HL-60 (cell line): ENCODE data around the gene POMT2.

ENCODE experiments used
- DNase-seq, 2 experiments: peaks; one replicate each; pipeline ENCODE4 v3.0.0-alpha.2; 2010 to 2020; ENCODE audit warnings: low read depth in 1 of 2, low spot score in 1 of 2
- H3K27ac ChIP-seq: fragments of 250-450 bp; sonication (Bioruptor Pico); replicated peaks from 2 replicates; pipeline ENCODE4 v1.5.1; 2020; ENCODE audit warnings: mild to moderate bottlenecking, moderate library complexity
- H3K27me3 ChIP-seq: fragments of 250-450 bp; sonication (Bioruptor Pico); 2 replicates; pipeline ENCODE4 v1.5.1; 2021; ENCODE audit warnings: mild to moderate bottlenecking, moderate library complexity; ENCODE audit not compliant: insufficient read depth, poor library complexity, severe bottlenecking
- H3K4me3 ChIP-seq: replicated peaks from 2 replicates; pipeline ENCODE4 v1.5.1; 2011; ENCODE audit warnings: mild to moderate bottlenecking, control low read depth, low read length; ENCODE audit not compliant: insufficient read depth
- CTCF ChIP-seq: IDR thresholded peaks from one replicate; pipeline ENCODE4 v1.5.1; 2011; ENCODE audit warnings: low read length, control low read depth, inconsistent platforms; ENCODE audit not compliant: insufficient read depth
- GABPA ChIP-seq: IDR thresholded peaks from 2 replicates; pipeline ENCODE4 v1.6.1; 2012; ENCODE audit warnings: low read depth
- POLR2AphosphoS5 ChIP-seq: IDR thresholded peaks from 2 replicates; pipeline ENCODE4 v1.6.1; 2012; ENCODE audit warnings: low read depth
- SPI1 ChIP-seq: IDR thresholded peaks from 2 replicates; pipeline ENCODE4 v1.6.1; 2012; ENCODE audit warnings: low read depth, mild to moderate bottlenecking, borderline replicate concordance
- TF ChIP-seq, protein P1 (sequence below): IDR thresholded peaks from 2 replicates; pipeline ENCODE4 v1.6.1; 2012; ENCODE audit warnings: low read depth; ENCODE audit not compliant: insufficient replicate concordance

The POMT2 gene

DNA sequence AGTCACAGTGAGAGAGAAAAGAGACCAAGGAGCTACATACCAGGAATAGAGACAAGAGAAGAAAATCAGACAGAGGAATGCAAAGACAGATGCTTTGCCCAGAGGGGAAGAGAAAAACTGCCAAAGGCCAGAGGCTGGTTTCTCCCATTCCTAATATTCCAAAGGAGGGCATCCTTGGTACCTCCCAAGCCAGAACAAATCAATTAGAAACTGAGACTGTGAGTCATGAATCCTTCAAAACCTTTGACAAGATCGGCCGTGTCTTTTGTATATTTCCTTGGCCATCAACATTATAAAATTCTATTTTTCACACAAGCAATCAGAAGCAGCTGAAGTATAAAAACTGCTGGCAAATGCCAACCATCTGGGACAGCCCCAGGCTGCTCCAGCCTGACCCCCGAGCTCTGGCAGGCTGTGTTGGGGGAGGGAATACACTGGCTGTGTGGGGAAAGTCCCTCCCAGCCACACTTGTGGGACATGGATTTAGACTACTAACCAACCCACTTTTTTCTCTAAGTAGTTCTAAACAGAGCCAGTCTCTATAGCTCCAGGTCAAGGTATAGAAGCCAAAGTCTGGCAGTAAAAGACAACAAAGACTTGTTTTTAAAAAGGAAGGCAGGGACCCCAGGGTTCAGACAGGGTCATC lies 13.7 kb downstream of the POMT2 start:
- Histone ChIP-seq H3K4me3 (no peak overlapping the region), H3K27me3 (no peaks in the 10 kb centered on the region), H3K27ac (no peak overlapping the region)
- no peak for DNase-seq
- TF ChIP-seq, protein P1, sequence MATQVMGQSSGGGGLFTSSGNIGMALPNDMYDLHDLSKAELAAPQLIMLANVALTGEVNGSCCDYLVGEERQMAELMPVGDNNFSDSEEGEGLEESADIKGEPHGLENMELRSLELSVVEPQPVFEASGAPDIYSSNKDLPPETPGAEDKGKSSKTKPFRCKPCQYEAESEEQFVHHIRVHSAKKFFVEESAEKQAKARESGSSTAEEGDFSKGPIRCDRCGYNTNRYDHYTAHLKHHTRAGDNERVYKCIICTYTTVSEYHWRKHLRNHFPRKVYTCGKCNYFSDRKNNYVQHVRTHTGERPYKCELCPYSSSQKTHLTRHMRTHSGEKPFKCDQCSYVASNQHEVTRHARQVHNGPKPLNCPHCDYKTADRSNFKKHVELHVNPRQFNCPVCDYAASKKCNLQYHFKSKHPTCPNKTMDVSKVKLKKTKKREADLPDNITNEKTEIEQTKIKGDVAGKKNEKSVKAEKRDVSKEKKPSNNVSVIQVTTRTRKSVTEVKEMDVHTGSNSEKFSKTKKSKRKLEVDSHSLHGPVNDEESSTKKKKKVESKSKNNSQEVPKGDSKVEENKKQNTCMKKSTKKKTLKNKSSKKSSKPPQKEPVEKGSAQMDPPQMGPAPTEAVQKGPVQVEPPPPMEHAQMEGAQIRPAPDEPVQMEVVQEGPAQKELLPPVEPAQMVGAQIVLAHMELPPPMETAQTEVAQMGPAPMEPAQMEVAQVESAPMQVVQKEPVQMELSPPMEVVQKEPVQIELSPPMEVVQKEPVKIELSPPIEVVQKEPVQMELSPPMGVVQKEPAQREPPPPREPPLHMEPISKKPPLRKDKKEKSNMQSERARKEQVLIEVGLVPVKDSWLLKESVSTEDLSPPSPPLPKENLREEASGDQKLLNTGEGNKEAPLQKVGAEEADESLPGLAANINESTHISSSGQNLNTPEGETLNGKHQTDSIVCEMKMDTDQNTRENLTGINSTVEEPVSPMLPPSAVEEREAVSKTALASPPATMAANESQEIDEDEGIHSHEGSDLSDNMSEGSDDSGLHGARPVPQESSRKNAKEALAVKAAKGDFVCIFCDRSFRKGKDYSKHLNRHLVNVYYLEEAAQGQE = no peak

- DNase-seq = no peak
- Histone ChIP-seq H3K4me3 (no peak overlapping the region), H3K27ac (no peak overlapping the region), H3K27me3 (no peaks in the 10 kb centered on the region)
- TF ChIP-seq CTCF = no peak
- no peak for TF ChIP-seq POLR2AphosphoS5
- no peak for TF ChIP-seq GABPA
- TF ChIP-seq, protein P1 = no peak
- no peak for TF ChIP-seq SPI1
These were observed 14.3 kb downstream of the POMT2 start for GRCh38 chr14:77306416-77306815.

- no peak overlapping the region for H3K27ac ChIP-seq
- no peak overlapping the region for H3K4me3 ChIP-seq
- TF ChIP-seq SPI1 (no peak), GABPA (no peak), CTCF (no peak), POLR2AphosphoS5 (no peak)
- TF ChIP-seq, protein P1 = no peak
- no peaks in the 10 kb centered on the region for H3K27me3 ChIP-seq
- no peak for DNase-seq
These were observed 15.0 kb downstream of the POMT2 start for GRCh38 chr14:77305696-77306095.
